A549 (cell line): ENCODE results near the gene PATJ.

Source experiments
- BHLHE40 ChIP-seq: IDR thresholded peaks from 2 replicates; pipeline ENCODE4 v1.6.1; 2012; ENCODE audit warnings: low read depth, low read length, inconsistent platforms
- CTCF ChIP-seq: fragments of >200 bp; sonication (Bioruptor Twin); formaldehyde crosslinking; IDR thresholded peaks from 3 replicates; pipeline ENCODE4 v1.5.1; 2016
- POLR2A ChIP-seq: IDR thresholded peaks from 2 replicates; pipeline ENCODE4 v1.6.1; 2012; ENCODE audit warnings: mild to moderate bottlenecking, low read length
- SMC3 ChIP-seq: fragments of >200 bp; sonication (Bioruptor Twin); formaldehyde crosslinking; IDR thresholded peaks from 3 replicates; pipeline ENCODE4 v1.6.1; 2018; ENCODE audit warnings: inconsistent platforms

- no peak for TF ChIP-seq BHLHE40
- TF ChIP-seq CTCF = no peak
- no peak for TF ChIP-seq POLR2A
- no peak for TF ChIP-seq SMC3
Observed at GRCh38 chr1:62071695-62072094, 329.4 kb downstream of the PATJ start.
